Fibroblast of the aortic adventitia (primary cell): Measurements from ENCODE around the gene AFM. TPM values are rescaled to one million over a fixed set of nuclear protein-coding genes. Genes with fewer than 3 reads are reported as not detected.

Source experiments
- DNase-seq: peaks from one replicate; pipeline ENCODE4 v3.0.0-alpha.2; 2010; ENCODE audit warnings: low read depth
- H3K4me3 ChIP-seq: 2 replicates; pipeline ENCODE4 v1.5.1; 2011; ENCODE audit warnings: low read depth, mild to moderate bottlenecking, control low read depth, low read length, moderate library complexity
- total RNA-seq: library from RNA; depleted of rRNA; stranded (reverse); fragments of >200 nt; gene quantifications from 2 replicates; pipeline ENCODE4 v1.2.3, GENCODE V29; 2012; ENCODE audit warnings: low replicate concordance
- TF ChIP-seq, protein P1 (sequence below): IDR thresholded peaks from 2 replicates; pipeline ENCODE4 v1.5.1; 2011; ENCODE audit warnings: mild to moderate bottlenecking, low read length, control low read depth, inconsistent platforms; ENCODE audit not compliant: insufficient read depth

The AFM gene, protein sequence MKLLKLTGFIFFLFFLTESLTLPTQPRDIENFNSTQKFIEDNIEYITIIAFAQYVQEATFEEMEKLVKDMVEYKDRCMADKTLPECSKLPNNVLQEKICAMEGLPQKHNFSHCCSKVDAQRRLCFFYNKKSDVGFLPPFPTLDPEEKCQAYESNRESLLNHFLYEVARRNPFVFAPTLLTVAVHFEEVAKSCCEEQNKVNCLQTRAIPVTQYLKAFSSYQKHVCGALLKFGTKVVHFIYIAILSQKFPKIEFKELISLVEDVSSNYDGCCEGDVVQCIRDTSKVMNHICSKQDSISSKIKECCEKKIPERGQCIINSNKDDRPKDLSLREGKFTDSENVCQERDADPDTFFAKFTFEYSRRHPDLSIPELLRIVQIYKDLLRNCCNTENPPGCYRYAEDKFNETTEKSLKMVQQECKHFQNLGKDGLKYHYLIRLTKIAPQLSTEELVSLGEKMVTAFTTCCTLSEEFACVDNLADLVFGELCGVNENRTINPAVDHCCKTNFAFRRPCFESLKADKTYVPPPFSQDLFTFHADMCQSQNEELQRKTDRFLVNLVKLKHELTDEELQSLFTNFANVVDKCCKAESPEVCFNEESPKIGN
- total RNA-seq = not detected in 2 replicates

DNA sequence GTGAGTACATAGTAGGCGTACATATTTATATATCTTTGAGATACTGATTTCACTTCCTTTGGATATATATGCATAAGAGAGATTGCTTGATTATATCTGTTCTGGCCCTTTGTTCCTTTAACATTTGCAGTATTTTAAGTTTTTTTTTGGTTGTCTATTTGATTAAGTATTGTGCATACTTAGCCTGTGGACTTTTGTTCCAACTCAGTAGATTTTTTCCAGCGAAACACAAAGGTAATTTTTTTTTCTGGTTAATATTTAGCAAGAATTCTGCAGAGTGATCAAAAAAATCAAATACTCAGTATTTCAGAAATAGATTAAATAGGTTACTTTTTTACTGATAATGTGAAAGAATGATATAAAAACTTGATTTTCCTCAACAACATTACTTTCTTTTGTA lies at the start of gene AFM:
TSS of gene AFM (plus strand) at position 388 of the 400 bp plus-strand sequence. CDS start 31 bp downstream, outside the sequence.
- no peak for DNase-seq
- H3K4me3 ChIP-seq = no peak within 1 kb of the TSS
- TF ChIP-seq, protein P1, sequence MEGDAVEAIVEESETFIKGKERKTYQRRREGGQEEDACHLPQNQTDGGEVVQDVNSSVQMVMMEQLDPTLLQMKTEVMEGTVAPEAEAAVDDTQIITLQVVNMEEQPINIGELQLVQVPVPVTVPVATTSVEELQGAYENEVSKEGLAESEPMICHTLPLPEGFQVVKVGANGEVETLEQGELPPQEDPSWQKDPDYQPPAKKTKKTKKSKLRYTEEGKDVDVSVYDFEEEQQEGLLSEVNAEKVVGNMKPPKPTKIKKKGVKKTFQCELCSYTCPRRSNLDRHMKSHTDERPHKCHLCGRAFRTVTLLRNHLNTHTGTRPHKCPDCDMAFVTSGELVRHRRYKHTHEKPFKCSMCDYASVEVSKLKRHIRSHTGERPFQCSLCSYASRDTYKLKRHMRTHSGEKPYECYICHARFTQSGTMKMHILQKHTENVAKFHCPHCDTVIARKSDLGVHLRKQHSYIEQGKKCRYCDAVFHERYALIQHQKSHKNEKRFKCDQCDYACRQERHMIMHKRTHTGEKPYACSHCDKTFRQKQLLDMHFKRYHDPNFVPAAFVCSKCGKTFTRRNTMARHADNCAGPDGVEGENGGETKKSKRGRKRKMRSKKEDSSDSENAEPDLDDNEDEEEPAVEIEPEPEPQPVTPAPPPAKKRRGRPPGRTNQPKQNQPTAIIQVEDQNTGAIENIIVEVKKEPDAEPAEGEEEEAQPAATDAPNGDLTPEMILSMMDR = no peak

DNA sequence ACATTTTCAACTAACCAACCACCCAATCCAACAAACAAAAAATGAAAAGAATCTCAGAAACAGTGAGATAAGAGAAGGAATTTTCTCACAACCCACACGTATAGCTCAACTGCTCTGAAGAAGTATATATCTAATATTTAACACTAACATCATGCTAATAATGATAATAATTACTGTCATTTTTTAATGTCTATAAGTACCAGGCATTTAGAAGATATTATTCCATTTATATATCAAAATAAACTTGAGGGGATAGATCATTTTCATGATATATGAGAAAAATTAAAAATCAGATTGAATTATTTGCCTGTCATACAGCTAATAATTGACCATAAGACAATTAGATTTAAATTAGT lies 49.8 kb upstream of the AFM start:
- H3K4me3 ChIP-seq = no peak overlapping the region
- TF ChIP-seq, protein P1 = no peak
- DNase-seq = no peak

DNA sequence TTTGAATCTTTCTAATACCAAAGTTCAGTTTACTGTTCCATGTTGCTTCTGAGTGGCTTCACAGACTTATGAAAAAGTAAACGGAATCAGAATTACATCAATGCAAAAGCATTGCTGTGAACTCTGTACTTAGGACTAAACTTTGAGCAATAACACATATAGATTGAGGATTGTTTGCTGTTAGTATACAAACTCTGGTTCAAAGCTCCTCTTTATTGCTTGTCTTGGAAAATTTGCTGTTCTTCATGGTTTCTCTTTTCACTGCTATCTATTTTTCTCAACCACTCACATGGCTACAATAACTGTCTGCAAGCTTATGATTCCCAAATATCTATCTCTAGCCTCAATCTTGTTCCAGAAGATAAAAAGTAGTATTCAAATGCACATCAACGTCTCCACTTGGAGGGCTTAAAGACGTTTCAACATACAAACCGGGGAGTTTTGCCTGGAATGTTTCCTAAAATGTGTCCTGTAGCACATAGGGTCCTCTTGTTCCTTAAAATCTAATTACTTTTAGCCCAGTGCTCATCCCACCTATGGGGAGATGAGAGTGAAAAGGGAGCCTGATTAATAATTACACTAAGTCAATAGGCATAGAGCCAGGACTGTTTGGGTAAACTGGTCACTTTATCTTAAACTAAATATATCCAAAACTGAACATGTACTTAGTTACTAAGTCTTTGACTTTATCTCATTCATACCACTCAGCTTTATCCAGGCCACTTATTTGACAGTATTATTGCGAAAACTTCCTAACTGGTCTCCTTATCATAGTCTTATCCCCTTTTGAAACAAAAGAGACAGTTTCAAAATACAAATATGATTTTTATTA lies 49.2 kb upstream of the AFM start:
- no peak for DNase-seq
- TF ChIP-seq, protein P1 = no peak
- H3K4me3 ChIP-seq = no peak overlapping the region

DNA sequence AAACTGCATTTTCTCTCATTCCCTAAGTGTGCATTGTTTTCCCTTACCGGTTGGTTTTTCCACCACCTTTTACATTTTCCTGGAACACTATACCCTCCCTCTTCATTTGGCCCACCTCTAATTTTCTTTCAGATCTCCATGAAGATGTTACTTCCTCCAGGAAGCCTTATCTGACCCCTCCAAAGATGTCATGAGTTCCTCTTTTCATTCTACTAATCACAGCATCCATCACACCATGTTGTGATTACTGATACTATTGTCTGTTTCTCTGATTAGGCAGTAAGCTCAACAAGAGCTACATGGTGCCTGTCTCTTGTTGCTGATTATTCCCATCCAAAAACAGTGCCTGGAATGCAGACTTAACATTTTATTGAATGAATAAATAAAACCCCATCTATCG lies 48.4 kb upstream of the AFM start:
- H3K4me3 ChIP-seq = no peak overlapping the region
- no peak for DNase-seq
- TF ChIP-seq, protein P1 = no peak

DNA sequence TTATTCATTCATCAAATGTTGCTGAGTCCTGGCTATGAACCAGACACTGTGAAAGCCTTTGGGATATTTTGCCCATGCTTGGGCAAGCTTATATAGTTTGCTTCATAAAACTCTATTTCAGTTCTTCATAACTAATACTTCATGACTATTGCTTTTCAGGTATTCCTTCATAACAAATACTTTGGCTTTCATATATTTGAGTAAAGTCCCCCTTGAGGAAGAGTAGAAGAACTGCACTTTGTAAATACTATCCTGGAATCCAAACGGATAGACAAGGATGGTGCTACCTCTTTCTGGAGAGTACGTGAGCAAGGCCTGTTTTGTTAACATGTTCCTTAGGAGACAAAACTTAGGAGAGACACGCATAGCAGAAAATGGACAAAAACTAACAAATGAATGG lies 47.2 kb upstream of the AFM start:
- TF ChIP-seq, protein P1 = peak; percentile 55
- H3K4me3 ChIP-seq = no peak overlapping the region
- no peak for DNase-seq

DNA sequence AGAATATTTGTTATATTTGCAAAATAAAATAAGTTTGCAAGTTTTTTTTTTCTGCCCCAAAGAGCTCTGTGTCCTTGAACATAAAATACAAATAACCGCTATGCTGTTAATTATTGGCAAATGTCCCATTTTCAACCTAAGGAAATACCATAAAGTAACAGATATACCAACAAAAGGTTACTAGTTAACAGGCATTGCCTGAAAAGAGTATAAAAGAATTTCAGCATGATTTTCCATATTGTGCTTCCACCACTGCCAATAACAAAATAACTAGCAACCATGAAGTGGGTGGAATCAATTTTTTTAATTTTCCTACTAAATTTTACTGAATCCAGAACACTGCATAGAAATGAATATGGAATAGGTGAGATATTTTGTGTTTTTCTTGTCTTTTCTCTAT lies 45.6 kb upstream of the AFM start, which contains the start of gene AFP:
TSS of gene AFP (plus strand) at position 238 of the 400 bp plus-strand sequence. CDS start at position 280, 42 bp downstream.
- TF ChIP-seq, protein P1 = no peak
- DNase-seq = no peak
- H3K4me3 ChIP-seq = no peak within 1 kb of the TSS
